Stimulated activated CD8-positive, alpha-beta memory T cell treated with anti-CD3 and anti-CD28 coated beads, Interleukin-12 subunit alpha, Interleukin-12 subunit beta, amount 100 ng/mL, for 24 hours (primary cell): ENCODE results near the gene CSH2.
"Not testable (repeated sequence)": the region's sequence is repeated elsewhere in the genome, so short reads cannot be mapped to it uniquely, and the experiment has no call there.

Source experiments
- DNase-seq: peaks from one replicate; pipeline ENCODE4 v3.0.0-alpha.2; 2020; ENCODE audit errors: extremely low read depth

CSH2 gene

GRCh38 chr17:63855185-63855584 is 18.3 kb downstream of the CSH2 start:
- DNase-seq, result no peak

GRCh38 chr17:63854709-63855108 is 18.8 kb downstream of the CSH2 start:
- DNase-seq, result no peak

GRCh38 chr17:63853260-63853659 is 20.2 kb downstream of the CSH2 start:
- no peak for DNase-seq

GRCh38 chr17:63850401-63850800 is 23.1 kb downstream of the CSH2 start:
- DNase-seq, result no peak

GRCh38 chr17:63848834-63849689 is 24.4 kb downstream of the CSH2 start:
- DNase-seq, result peak; percentile 85

- DNase-seq, result no peak
These were observed 25.8 kb downstream of the CSH2 start for GRCh38 chr17:63847525-63848249.

- no peak for DNase-seq
These were observed 28.0 kb downstream of the CSH2 start for GRCh38 chr17:63845509-63845908.

GRCh38 chr17:63843910-63844677 is 29.4 kb downstream of the CSH2 start:
- DNase-seq, result no peak

- not testable (repeated sequence) for DNase-seq
These were observed 30.0 kb downstream of the CSH2 start for GRCh38 chr17:63843387-63843888.

- peak; percentile 96 for DNase-seq
These were observed 30.7 kb downstream of the CSH2 start, which contains the start of gene SMARCD2 for GRCh38 chr17:63842540-63843386. Gene SMARCD2 (minus strand): TSS chr17:63842685. CDS start chr17:63842674, 11 bp downstream.

GRCh38 chr17:63842173-63842539 is 31.3 kb downstream of the CSH2 start:
- no peak for DNase-seq

GRCh38 chr17:63841350-63842172 is 31.9 kb downstream of the CSH2 start:
- no peak for DNase-seq

GRCh38 chr17:63840591-63841349 is 32.7 kb downstream of the CSH2 start:
- DNase-seq, result no peak

GRCh38 chr17:63838631-63839171 is 34.8 kb downstream of the CSH2 start:
- DNase-seq, result no peak

GRCh38 chr17:63837962-63838600 is 35.4 kb downstream of the CSH2 start:
- DNase-seq, result no peak

GRCh38 chr17:63837480-63837879 is 36.0 kb downstream of the CSH2 start:
- no peak for DNase-seq

- no peak for DNase-seq
These were observed 36.7 kb downstream of the CSH2 start for GRCh38 chr17:63836811-63837210.

GRCh38 chr17:63835167-63835720 is 38.2 kb downstream of the CSH2 start:
- DNase-seq, result no peak
